ENCODE results near the gene NCL. TPM values are rescaled to one million over a fixed set of nuclear protein-coding genes. Genes with fewer than 3 reads are reported as not detected.
"Not testable (repeated sequence)": the region's sequence is repeated elsewhere in the genome, so short reads cannot be mapped to it uniquely, and the experiment has no call there.

NCL gene
- total RNA-seq, 3 donors from 2014 or later, result 179 to 234 (median 189) TPM

GRCh38 chr2:231405601-231406367 lies 58.5 kb downstream of the NCL start:
- peak in 2 of 3 donors; percentile 31 to 64 for TF ChIP-seq CTCF (IDR thresholded peaks at IDR 0.05)
- H3K27ac ChIP-seq; H3K36me3 ChIP-seq; H3K4me3 ChIP-seq; H3K27me3 ChIP-seq; DNase-seq (ENCODE audit: low spot score in 2 of 2); H3K4me1 ChIP-seq; H3K9me3 ChIP-seq: not testable (repeated sequence)
- intact Hi-C loops (cut with DNase I; ENCODE audit: low total_unique reads), result loop anchor here (10.0 kb wide), 1 partner anchor 111 kb away; no protein-coding TSS in a partner anchor

- H3K27ac ChIP-seq; H3K4me3 ChIP-seq; H3K27me3 ChIP-seq; DNase-seq (ENCODE audit: low spot score in 2 of 2); H3K4me1 ChIP-seq; H3K9me3 ChIP-seq; H3K36me3 ChIP-seq: not testable (repeated sequence)
- intact Hi-C loops (cut with DNase I; ENCODE audit: low total_unique reads), result loop anchor here (10.0 kb wide), 1 partner anchor 109 kb away; no protein-coding TSS in a partner anchor
Observed at GRCh38 chr2:231404183-231404578, 60.1 kb downstream of the NCL start.

Other genes starting within 250 kb of the NCL start
- 1 to 10 TPM; 1.3 to 5.3 (median 2.3) TPM for gene B3GNT7, start 68.8 kb downstream of the NCL start, total RNA-seq
- 1 to 10 TPM in 1 of 3 donors, under 1 TPM in 1, not detected in 1; under 0.01 to 3.8 TPM for gene NMUR1, start 66.0 kb upstream of the NCL start, total RNA-seq
- not detected for gene TEX44, start 128.4 kb upstream of the NCL start, total RNA-seq
- gene PTMA, start 244.0 kb upstream of the NCL start, total RNA-seq, result 1,000 to 10,000 TPM in 1 of 3 donors, 100 to 1,000 TPM in 2; 678 to 1,077 (median 956) TPM